H9 (cell line): ENCODE data around the gene EFNB3. TPM values are rescaled to one million over a fixed set of nuclear protein-coding genes. Genes with fewer than 3 reads are reported as not detected.

Experiments used
- DNase-seq: peaks from one replicate; pipeline ENCODE4 v3.0.0-alpha.2; 2017
- H2AFZ ChIP-seq: one replicate; pipeline ENCODE4 v1.6.1; 2013; ENCODE audit warnings: mild to moderate bottlenecking, low read length, control low read depth, moderate library complexity
- H2AK5ac ChIP-seq: 2 replicates; pipeline ENCODE4 v1.6.1; 2013; ENCODE audit warnings: low read length, control low read depth, mixed read lengths; ENCODE audit not compliant: insufficient read length
- H2BK120ac ChIP-seq: one replicate; pipeline ENCODE4 v1.6.1; 2013; ENCODE audit warnings: low read depth, mild to moderate bottlenecking, low read length, control low read depth, inconsistent platforms; ENCODE audit not compliant: poor library complexity, severe bottlenecking
- H2BK12ac ChIP-seq: 2 replicates; pipeline ENCODE4 v1.6.1; 2013; ENCODE audit warnings: low read length, control low read depth, mixed read lengths, low read depth; ENCODE audit not compliant: insufficient read length
- H2BK15ac ChIP-seq: 2 replicates; pipeline ENCODE4 v1.6.1; 2013; ENCODE audit warnings: low read depth, low read length, control low read depth
- H2BK20ac ChIP-seq: one replicate; pipeline ENCODE4 v1.6.1; 2013; ENCODE audit warnings: low read depth, mild to moderate bottlenecking, low read length, control low read depth, inconsistent platforms; ENCODE audit not compliant: poor library complexity, severe bottlenecking
- H2BK5ac ChIP-seq: 2 replicates; pipeline ENCODE4 v1.6.1; 2013; ENCODE audit warnings: low read length, control low read depth, mixed read lengths; ENCODE audit not compliant: insufficient read length
- H3K14ac ChIP-seq: 2 replicates; pipeline ENCODE4 v1.6.1; 2013; ENCODE audit warnings: low read length, control low read depth; ENCODE audit not compliant: insufficient read depth
- H3K18ac ChIP-seq: 2 replicates; pipeline ENCODE4 v1.6.1; 2013; ENCODE audit warnings: low read depth, mild to moderate bottlenecking, mixed read lengths, low read length, control low read depth; ENCODE audit not compliant: insufficient read length
- H3K23ac ChIP-seq: 2 replicates; pipeline ENCODE4 v1.6.1; 2013; ENCODE audit warnings: low read length, control low read depth, mixed read lengths, low read depth; ENCODE audit not compliant: insufficient read length
- H3K23me2 ChIP-seq: 2 replicates; pipeline ENCODE4 v1.6.1; 2013; ENCODE audit warnings: low read depth, mild to moderate bottlenecking, mixed read lengths, low read length, control low read depth; ENCODE audit not compliant: insufficient read length, poor library complexity, severe bottlenecking
- H3K27ac ChIP-seq: 2 replicates; pipeline ENCODE4 v1.5.1; 2013; ENCODE audit warnings: low read length, control low read depth, mixed read lengths, low read depth; ENCODE audit not compliant: insufficient read length
- H3K27me3 ChIP-seq: 2 replicates; pipeline ENCODE4 v1.6.1; 2013; ENCODE audit warnings: low read length, control low read depth, inconsistent platforms; ENCODE audit not compliant: insufficient read depth
- H3K4ac ChIP-seq: 2 replicates; pipeline ENCODE4 v1.6.1; 2013; ENCODE audit warnings: low read depth, mild to moderate bottlenecking, control low read depth, inconsistent platforms, low read length, moderate library complexity
- H3K4me1 ChIP-seq: 2 replicates; pipeline ENCODE4 v1.6.1; 2013; ENCODE audit warnings: low read length, control low read depth, inconsistent platforms; ENCODE audit not compliant: insufficient read depth
- H3K4me2 ChIP-seq: 2 replicates; pipeline ENCODE4 v1.6.1; 2013; ENCODE audit warnings: low read length, control low read depth, mixed read lengths; ENCODE audit not compliant: insufficient read length, insufficient read depth
- H3K56ac ChIP-seq: 2 replicates; pipeline ENCODE4 v1.6.1; 2013; ENCODE audit warnings: low read depth, mild to moderate bottlenecking, mixed read lengths, low read length, control low read depth; ENCODE audit not compliant: insufficient read length
- H3K79me1 ChIP-seq: 2 replicates; pipeline ENCODE4 v1.6.1; 2013; ENCODE audit warnings: low read depth, mild to moderate bottlenecking, moderate library complexity, low read length, control low read depth, inconsistent platforms; ENCODE audit not compliant: insufficient read depth, poor library complexity, severe bottlenecking
- H3K79me2 ChIP-seq: 2 replicates; pipeline ENCODE4 v1.6.1; 2013; ENCODE audit warnings: low read length, control low read depth, inconsistent platforms; ENCODE audit not compliant: insufficient read depth
- H3K9ac ChIP-seq: 2 replicates; pipeline ENCODE4 v1.6.1; 2013; ENCODE audit warnings: low read length, control low read depth, mixed read lengths; ENCODE audit not compliant: insufficient read length; ENCODE audit errors: extremely low read depth
- H3K9me3 ChIP-seq: one replicate; pipeline ENCODE4 v1.6.1; 2013; ENCODE audit warnings: low read depth, low read length, inconsistent platforms; ENCODE audit not compliant: control insufficient read depth
- H3T11ph ChIP-seq: one replicate; pipeline ENCODE4 v1.6.1; 2013; ENCODE audit warnings: mild to moderate bottlenecking, low read length, control low read depth, inconsistent platforms
- H4K20me1 ChIP-seq: one replicate; pipeline ENCODE4 v1.6.1; 2013; ENCODE audit not compliant: control insufficient read depth, insufficient read length, insufficient read depth
- H4K5ac ChIP-seq: 2 replicates; pipeline ENCODE4 v1.6.1; 2013; ENCODE audit warnings: low read depth, mild to moderate bottlenecking, mixed read lengths, low read length, control low read depth; ENCODE audit not compliant: insufficient read length
- H4K8ac ChIP-seq: replicated peaks from 2 replicates; pipeline ENCODE4 v1.6.1; 2013; ENCODE audit warnings: low read length, control low read depth, mixed read lengths, low read depth; ENCODE audit not compliant: insufficient read length
- H4K91ac ChIP-seq: 2 replicates; pipeline ENCODE4 v1.6.1; 2013; ENCODE audit warnings: low read depth, mild to moderate bottlenecking, moderate library complexity, mixed read lengths, low read length, control low read depth; ENCODE audit not compliant: insufficient read length
- H3K27ac Mint-ChIP-seq, 3 experiments: 2 replicates in 2 of 3; 3 replicates in 1 of 3; pipeline ENCODE4 v1.8.0; 2020 to 2021; ENCODE audit warnings: mixed read lengths in 3 of 3, mild to moderate bottlenecking in 1 of 3, moderate library complexity in 1 of 3
- H3K27me3 Mint-ChIP-seq: 2 replicates; pipeline ENCODE4 v1.8.0; 2021; ENCODE audit warnings: low read depth, mild to moderate bottlenecking, moderate library complexity, mixed read lengths
- H3K36me3 Mint-ChIP-seq, 3 experiments: 2 replicates in 2 of 3; 3 replicates in 1 of 3; pipeline ENCODE4 v1.8.0; 2020 to 2021; ENCODE audit warnings: low read depth in 3 of 3, mixed read lengths in 3 of 3; ENCODE audit not compliant: insufficient read depth in 1 of 3
- H3K4me1 Mint-ChIP-seq, 2 experiments: 2 replicates each; pipeline ENCODE4 v1.8.0; 2020; ENCODE audit warnings: mixed read lengths in 2 of 2
- H3K4me3 Mint-ChIP-seq, 2 experiments: 2 replicates in 1 of 2; 3 replicates in 1 of 2; pipeline ENCODE4 v1.8.0; 2020 to 2021; ENCODE audit warnings: mild to moderate bottlenecking in 2 of 2, mixed read lengths in 2 of 2, moderate library complexity in 1 of 2
- H3K9me3 Mint-ChIP-seq, 2 experiments: 2 replicates in 1 of 2; 3 replicates in 1 of 2; pipeline ENCODE4 v1.8.0; 2020; ENCODE audit warnings: mild to moderate bottlenecking in 2 of 2, mixed read lengths in 2 of 2, moderate library complexity in 1 of 2
- WGBS: extraction: QIAGEN DNeasy Blood & Tissue Kit; methylation state at CpG from one replicate; pipeline ENCODE4 v1.1.7; 2013; ENCODE audit warnings: missing lambda C conversion rate, low lambda C conversion rate, mixed read lengths; ENCODE audit not compliant: insufficient read length; ENCODE audit errors: extremely low coverage; 5-methylcytosine and 5-hydroxymethylcytosine counted together
- total RNA-seq: library from RNA; stranded (reverse); gene quantifications from 2 replicates; pipeline ENCODE4 v1.2.1, GENCODE V29; 2021
- TF ChIP-seq, protein P1 (sequence below): fragments of 200-600 bp; sonication (generic); conservative IDR thresholded peaks from 3 replicates; pipeline ENCODE4 v1.8.0; 2021; ENCODE audit warnings: antibody characterized with exemption, mild to moderate bottlenecking

The EFNB3 gene
- total RNA-seq, 1 experiment from 2014 or later, result 11.3 TPM

DNA sequence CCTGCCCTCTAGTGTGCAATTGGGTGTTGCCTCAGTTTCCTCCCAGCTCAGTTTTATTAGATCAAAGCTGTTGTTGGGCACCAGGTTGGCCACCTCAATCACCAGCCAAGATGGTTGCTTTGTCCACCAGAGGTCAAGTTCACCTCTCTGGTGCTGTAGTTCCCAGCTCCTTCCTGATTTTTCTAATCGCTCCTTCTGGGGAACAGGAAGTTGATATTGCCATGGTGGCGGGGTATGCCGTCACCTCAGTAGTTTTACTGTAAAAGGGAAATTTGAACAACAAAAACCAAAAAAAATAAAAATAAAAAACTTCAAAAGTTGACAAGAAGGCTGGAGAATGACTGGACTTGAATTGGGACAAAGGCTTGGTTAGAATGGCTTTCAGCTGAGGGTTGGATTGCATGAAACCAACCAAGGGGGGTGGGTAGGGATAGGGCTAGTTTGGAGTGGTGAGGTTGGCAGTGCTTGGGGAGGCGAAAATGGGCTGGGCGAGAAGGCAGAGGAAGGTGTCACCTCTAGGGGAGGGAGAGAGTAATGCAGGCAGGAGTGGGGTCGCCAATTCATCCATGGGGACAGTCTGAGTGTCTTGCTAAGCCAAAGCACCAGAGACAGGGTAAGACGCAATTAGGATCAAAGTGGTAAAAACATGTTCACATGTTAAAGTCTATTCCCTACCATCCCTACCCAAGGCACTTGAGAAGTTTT, 6.2 kb downstream of the EFNB3 start:
- no peak overlapping the region for H3K9ac ChIP-seq
- WGBS, result no CpG with 5 or more reads among the region's 7 CpGs
- H3K56ac ChIP-seq, result no peak overlapping the region
- Mint-ChIP-seq H3K27ac (no peak overlapping the region; a peak in 1 of 7 replicates), H3K4me3 (peak overlapping the region in 1 of 2 experiments; percentile 67; a peak in 3 of 5 replicates), H3K36me3 (peaks cover 0 to 7% (median 0%) of the 10 kb centered on the region in 3 experiments; a peak in 3 of 7 replicates), H3K9me3 (no peaks in the 10 kb centered on the region), H3K27me3 (peaks cover 54% of the 10 kb centered on the region), H3K4me1 (peaks cover 32 to 52% of the 10 kb centered on the region in 2 experiments)
- H2BK12ac ChIP-seq, result no peak overlapping the region
- no peak overlapping the region for H4K8ac ChIP-seq
- H3K14ac ChIP-seq, result no peak overlapping the region
- peak; percentile 74 for DNase-seq
- TF ChIP-seq, protein P1, sequence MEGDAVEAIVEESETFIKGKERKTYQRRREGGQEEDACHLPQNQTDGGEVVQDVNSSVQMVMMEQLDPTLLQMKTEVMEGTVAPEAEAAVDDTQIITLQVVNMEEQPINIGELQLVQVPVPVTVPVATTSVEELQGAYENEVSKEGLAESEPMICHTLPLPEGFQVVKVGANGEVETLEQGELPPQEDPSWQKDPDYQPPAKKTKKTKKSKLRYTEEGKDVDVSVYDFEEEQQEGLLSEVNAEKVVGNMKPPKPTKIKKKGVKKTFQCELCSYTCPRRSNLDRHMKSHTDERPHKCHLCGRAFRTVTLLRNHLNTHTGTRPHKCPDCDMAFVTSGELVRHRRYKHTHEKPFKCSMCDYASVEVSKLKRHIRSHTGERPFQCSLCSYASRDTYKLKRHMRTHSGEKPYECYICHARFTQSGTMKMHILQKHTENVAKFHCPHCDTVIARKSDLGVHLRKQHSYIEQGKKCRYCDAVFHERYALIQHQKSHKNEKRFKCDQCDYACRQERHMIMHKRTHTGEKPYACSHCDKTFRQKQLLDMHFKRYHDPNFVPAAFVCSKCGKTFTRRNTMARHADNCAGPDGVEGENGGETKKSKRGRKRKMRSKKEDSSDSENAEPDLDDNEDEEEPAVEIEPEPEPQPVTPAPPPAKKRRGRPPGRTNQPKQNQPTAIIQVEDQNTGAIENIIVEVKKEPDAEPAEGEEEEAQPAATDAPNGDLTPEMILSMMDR, result peak; percentile 59
- no peaks in the 10 kb centered on the region for H3K23me2 ChIP-seq
- no peak overlapping the region for H2BK5ac ChIP-seq
- H2AFZ ChIP-seq, result no peak overlapping the region
- H3K4me1 ChIP-seq, result peaks cover 3% of the 10 kb centered on the region
- no peak overlapping the region for H3T11ph ChIP-seq
- H2BK15ac ChIP-seq, result no peak overlapping the region
- no peak overlapping the region for H4K91ac ChIP-seq
- no peaks in the 10 kb centered on the region for H3K79me1 ChIP-seq
- H2BK20ac ChIP-seq, result no peak overlapping the region
- no peaks in the 10 kb centered on the region for H3K79me2 ChIP-seq
- no peaks in the 10 kb centered on the region for H4K20me1 ChIP-seq
- no peak overlapping the region for H3K23ac ChIP-seq
- no peak overlapping the region for H3K4me2 ChIP-seq
- no peaks in the 10 kb centered on the region; the same call in 1 of the 2 replicates for H3K27me3 ChIP-seq
- H2BK120ac ChIP-seq, result no peak overlapping the region
- no peak overlapping the region for H3K27ac ChIP-seq
- no peak overlapping the region for H3K4ac ChIP-seq
- no peak overlapping the region for H3K18ac ChIP-seq
- H2AK5ac ChIP-seq, result no peak overlapping the region
- H3K9me3 ChIP-seq, result no peaks in the 10 kb centered on the region
- H4K5ac ChIP-seq, result no peak overlapping the region
